Measurements from ENCODE around the gene MPG.

GRCh38 chr16:62283-62967, 15.6 kb upstream of the MPG start:
- TF ChIP-seq SP1 (IDR thresholded peaks at IDR 0.05), result no peak
- TF ChIP-seq FOXA1 (IDR thresholded peaks at IDR 0.05), result no peak
- no peak for TF ChIP-seq CTCF (IDR thresholded peaks at IDR 0.05; ENCODE audit: low read depth, low read length, missing input control)
- no peak for TF ChIP-seq YY1 (IDR thresholded peaks at IDR 0.05)
- TF ChIP-seq, protein P1, sequence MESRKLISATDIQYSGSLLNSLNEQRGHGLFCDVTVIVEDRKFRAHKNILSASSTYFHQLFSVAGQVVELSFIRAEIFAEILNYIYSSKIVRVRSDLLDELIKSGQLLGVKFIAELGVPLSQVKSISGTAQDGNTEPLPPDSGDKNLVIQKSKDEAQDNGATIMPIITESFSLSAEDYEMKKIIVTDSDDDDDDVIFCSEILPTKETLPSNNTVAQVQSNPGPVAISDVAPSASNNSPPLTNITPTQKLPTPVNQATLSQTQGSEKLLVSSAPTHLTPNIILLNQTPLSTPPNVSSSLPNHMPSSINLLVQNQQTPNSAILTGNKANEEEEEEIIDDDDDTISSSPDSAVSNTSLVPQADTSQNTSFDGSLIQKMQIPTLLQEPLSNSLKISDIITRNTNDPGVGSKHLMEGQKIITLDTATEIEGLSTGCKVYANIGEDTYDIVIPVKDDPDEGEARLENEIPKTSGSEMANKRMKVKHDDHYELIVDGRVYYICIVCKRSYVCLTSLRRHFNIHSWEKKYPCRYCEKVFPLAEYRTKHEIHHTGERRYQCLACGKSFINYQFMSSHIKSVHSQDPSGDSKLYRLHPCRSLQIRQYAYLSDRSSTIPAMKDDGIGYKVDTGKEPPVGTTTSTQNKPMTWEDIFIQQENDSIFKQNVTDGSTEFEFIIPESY (IDR thresholded peaks at IDR 0.05), result no peak
- no peak for TF ChIP-seq RAD21 (IDR thresholded peaks at IDR 0.05)
- no peak for TF ChIP-seq JUND (IDR thresholded peaks at IDR 0.05)
- no peak for TF ChIP-seq ATF3 (IDR thresholded peaks at IDR 0.05)
- TF ChIP-seq TAF1 (conservative IDR thresholded peaks at IDR 0.05), result no peak

All from liver (tissue), 3 donors.